GM12865 (cell line): ENCODE results near the gene NPIPB8.
"Not testable (repeated sequence)": the region's sequence is repeated elsewhere in the genome, so short reads cannot be mapped to it uniquely, and the experiment has no call there.

Source experiments
- DNase-seq: peaks from one replicate; pipeline ENCODE4 v3.0.0; 2010; ENCODE audit warnings: low read depth
- H3K4me3 ChIP-seq: 2 replicates; pipeline ENCODE4 v1.5.1; 2011; ENCODE audit warnings: mild to moderate bottlenecking, low read depth, low read length, control low read depth
- CTCF ChIP-seq: IDR thresholded peaks from 2 replicates; pipeline ENCODE4 v1.5.1; 2011; ENCODE audit warnings: low read length, control low read depth, low read depth, inconsistent platforms; ENCODE audit not compliant: insufficient read depth; ENCODE audit errors: missing control alignments

Gene NPIPB8

GRCh38 chr16:28603381-28604185, 34.3 kb upstream of the NPIPB8 start:
- no peak for TF ChIP-seq CTCF
- H3K4me3 ChIP-seq = no peak overlapping the region

GRCh38 chr16:28604186-28604565, 33.7 kb upstream of the NPIPB8 start:
- TF ChIP-seq CTCF = no peak
- H3K4me3 ChIP-seq = no peak overlapping the region
- no peak for DNase-seq

More at GRCh38 chr16:28603381-28604185, 34.3 kb upstream of the NPIPB8 start:
- no peak for DNase-seq

GRCh38 chr16:28606291-28607115, 31.4 kb upstream of the NPIPB8 start:
- no peak for TF ChIP-seq CTCF
- no peak overlapping the region for H3K4me3 ChIP-seq
- DNase-seq = no peak

- H3K4me3 ChIP-seq = no peak overlapping the region
- DNase-seq = no peak
- TF ChIP-seq CTCF = no peak
Observed at GRCh38 chr16:28607116-28607623, 30.7 kb upstream of the NPIPB8 start.

- not testable (repeated sequence) for DNase-seq, H3K4me3 ChIP-seq
Observed at GRCh38 chr16:28607681-28608495, 30.0 kb upstream of the NPIPB8 start.

GRCh38 chr16:28608496-28608808, 29.4 kb upstream of the NPIPB8 start:
- not testable (repeated sequence) for H3K4me3 ChIP-seq, DNase-seq

- not testable (repeated sequence) for H3K4me3 ChIP-seq, DNase-seq
Observed at GRCh38 chr16:28608867-28609596, 28.8 kb upstream of the NPIPB8 start.
